GM19035 (cell line): ENCODE results near the gene MRS2.

ENCODE experiments used
- ATAC-seq: cut with Tn5 transposase; IDR thresholded peaks from one replicate; pipeline ENCODE4 v1.9.1; 2021; ENCODE audit not compliant: unreplicated experiment

MRS2 gene

GRCh38 chr6:24429146-24429545, 26.4 kb downstream of the MRS2 start:
- ATAC-seq: no peak

DNA sequence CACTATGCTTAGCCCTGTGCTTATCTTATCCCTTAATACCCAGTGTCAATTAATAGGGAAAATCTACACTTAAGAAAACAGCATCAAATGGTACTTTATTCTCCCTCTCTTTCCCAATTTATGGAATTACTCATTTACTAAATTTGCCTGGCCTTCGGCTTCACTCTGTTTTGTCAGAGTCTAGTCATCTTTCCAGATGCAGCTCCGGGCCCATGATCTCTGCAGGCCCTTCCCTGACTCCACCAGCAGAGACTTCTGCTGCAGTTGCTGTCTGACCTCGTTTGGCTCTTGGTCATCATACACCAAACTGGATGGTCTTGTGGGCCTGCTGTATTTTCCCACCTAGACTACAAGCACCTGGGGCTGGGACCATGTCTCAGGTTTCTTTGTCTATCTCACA, 27.4 kb downstream of the MRS2 start:
- ATAC-seq: no peak

DNA sequence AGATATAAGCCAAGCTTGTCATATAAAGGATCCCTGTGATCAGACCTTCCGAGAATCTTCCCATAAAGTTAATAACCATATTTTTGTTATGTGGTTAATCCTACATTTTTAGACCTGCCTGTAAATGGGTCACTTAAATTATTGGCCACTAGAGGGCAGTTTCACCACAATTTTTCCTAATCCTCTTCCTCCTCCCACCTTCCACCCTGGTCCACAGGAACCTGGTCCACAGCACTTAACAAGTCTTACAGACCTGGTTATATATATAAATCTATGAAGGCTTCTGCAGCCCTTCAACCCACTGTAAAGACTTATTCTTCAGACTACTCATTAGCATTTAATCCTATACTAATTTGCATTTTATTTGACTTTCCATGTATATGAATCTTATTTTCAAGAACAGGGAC, 28.3 kb downstream of the MRS2 start:
- no peak for ATAC-seq

DNA sequence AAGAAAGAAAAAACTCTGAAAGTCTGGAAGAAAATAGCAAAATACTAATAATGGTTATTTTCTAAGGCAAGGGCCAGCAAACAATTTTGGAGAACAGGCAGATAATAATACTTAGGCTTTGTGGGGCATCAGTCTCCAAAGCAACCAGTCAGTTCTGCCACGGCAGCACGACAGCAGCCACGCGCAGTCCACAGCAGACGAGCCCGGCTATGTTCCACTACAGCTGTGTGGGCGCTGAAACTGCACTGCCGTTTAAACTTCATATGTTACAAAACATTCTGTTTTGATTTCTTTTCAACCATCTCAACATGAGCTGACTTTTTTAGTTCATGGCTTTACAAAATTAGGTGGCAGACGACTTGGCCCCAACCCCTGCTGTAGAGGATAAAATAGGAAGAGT, 29.9 kb downstream of the MRS2 start:
- ATAC-seq: no peak

DNA sequence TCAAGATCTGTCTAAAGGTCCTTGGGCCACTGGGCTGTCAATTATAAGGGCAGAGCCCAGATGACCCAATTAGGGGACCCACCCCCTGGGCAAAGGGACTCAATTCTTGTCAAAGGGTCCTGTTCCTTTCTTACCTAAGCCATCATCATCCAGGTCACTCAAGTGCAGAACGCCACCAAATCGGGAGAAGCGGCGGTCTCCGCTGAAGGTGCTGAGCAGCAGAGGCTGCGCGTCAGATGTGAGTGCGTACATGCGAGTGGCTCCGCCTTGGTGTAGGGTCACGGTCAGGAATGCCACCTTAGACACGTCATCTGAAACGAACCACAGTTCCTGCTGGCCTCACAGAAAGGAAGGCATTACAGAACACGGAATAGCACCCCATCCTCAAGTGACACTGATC, 34.2 kb downstream of the MRS2 start:
- no peak for ATAC-seq

GRCh38 chr6:24439858-24440539, 37.3 kb downstream of the MRS2 start:
- no peak for ATAC-seq

GRCh38 chr6:24440897-24441598, 38.3 kb downstream of the MRS2 start:
- ATAC-seq: no peak

- ATAC-seq: no peak
Observed at GRCh38 chr6:24441599-24441904, 38.8 kb downstream of the MRS2 start.

- ATAC-seq: no peak
Observed at GRCh38 chr6:24444588-24444987, 41.9 kb downstream of the MRS2 start.

GRCh38 chr6:24445704-24446103, 43.0 kb downstream of the MRS2 start:
- no peak for ATAC-seq

GRCh38 chr6:24446670-24447069, 43.9 kb downstream of the MRS2 start:
- ATAC-seq: no peak

DNA sequence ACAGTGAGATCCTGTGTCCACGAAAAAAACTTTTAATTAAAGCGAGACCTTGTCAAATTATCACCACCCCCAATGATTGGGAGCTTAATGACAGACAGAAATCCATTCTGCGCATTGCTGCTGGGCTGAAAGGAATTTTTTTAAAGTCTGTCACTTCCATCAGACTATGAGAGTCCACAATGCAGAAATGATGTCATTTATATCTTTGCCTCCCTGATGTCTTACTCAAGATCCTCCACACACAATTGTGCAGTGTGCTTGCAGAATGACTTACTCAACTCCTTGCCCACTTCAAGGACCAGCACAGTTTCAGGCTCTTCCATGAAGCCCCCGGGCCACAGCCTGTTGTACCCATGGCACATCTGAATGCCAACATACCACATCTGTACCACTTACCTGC, 45.7 kb downstream of the MRS2 start:
- ATAC-seq: no peak

- no peak for ATAC-seq
Observed at GRCh38 chr6:24448828-24449525, 46.2 kb downstream of the MRS2 start.

- no peak for ATAC-seq
Observed at GRCh38 chr6:24451581-24452388, 49.0 kb downstream of the MRS2 start.

GRCh38 chr6:24453921-24454320, 51.2 kb downstream of the MRS2 start:
- ATAC-seq: no peak

DNA sequence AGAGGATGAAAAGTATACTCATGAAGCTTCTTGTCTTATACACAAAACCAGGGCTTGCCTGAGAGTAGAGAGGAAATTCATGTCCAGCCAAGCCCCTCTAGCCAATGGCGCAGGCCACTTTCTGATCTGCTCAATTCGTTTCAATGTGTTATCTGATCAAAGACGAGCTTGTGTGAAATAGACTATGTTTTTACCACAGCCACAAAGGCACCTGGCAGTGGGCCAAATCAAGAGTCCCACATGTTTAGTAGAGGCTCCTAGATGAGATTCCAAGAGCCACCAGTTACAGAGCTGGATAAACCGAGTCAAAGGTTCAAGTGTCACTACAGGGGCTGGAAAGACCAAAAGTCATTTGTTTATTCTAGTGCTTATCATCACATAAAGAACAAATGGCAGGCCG, 51.7 kb downstream of the MRS2 start:
- ATAC-seq: no peak

GRCh38 chr6:24455061-24455460, 52.3 kb downstream of the MRS2 start:
- no peak for ATAC-seq

DNA sequence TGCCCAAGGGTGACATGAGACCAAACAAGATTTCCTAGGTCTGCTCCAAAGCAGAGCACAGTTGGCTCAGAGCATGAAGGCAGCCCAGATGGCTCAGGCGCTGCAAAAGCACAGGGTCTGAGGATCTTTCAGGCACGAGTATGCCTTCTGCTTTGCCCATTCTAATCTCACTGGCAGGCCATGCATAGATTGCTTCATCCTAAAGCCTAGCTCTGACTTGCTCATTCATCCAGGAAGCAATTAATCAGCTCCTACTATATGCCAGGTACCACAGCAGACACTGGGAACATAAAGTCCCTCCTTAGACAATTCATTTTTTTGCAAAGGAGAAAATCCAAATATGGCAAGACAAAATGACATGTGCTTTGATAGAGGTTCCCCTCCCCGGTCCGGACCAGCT, 55.4 kb downstream of the MRS2 start:
- ATAC-seq: no peak

DNA sequence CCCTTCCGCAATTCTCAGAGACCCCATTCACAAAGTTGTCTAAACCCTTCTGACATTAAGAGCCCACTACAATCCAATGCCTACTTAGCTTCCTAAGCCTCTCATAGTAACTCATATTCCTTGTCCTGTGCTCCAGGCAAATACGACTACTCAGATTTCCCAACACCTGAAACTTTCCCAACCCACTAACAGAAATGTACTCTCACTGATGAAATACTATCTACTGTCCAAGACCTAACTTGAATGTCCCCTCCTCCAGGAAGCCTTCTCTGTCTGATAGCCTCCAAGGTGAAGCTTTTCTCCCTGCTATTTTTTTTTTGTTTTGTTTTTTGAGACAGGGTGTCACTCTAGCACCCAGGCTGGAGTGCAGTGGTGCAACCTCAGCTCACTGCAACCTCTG, 56.2 kb downstream of the MRS2 start:
- ATAC-seq: no peak

DNA sequence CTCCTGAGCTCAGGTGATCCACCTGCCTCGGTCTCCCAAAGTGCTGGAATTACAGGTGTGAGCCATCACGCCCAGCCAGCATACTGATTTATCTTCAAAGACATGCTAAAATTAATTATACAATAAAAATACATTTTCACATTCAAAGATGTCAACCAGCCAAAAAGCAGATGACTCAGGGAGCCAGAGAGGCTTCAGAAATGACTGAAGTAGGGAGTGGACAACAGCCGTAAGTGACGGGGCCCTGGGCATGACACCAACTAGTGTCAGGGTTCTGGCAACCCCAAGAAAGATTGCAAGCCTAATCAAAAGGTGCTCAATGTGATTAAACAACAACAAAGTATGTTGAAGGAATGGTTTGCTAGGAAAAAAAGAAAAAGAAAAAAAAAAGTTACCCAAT, 58.2 kb downstream of the MRS2 start:
- no peak for ATAC-seq

GRCh38 chr6:24464253-24465038, 61.7 kb downstream of the MRS2 start:
- ATAC-seq: no peak
